ENCODE results near the gene NR5A1. TPM values are rescaled to one million over a fixed set of nuclear protein-coding genes. Genes with fewer than 3 reads are reported as not detected.

The NR5A1 gene
- total and polyA plus RNA-seq, 2 of the 13 experiments (the other 11 are each of a cell fraction or from before 2014, with no cell fraction given): 28.9 to 44.7 TPM

DNA sequence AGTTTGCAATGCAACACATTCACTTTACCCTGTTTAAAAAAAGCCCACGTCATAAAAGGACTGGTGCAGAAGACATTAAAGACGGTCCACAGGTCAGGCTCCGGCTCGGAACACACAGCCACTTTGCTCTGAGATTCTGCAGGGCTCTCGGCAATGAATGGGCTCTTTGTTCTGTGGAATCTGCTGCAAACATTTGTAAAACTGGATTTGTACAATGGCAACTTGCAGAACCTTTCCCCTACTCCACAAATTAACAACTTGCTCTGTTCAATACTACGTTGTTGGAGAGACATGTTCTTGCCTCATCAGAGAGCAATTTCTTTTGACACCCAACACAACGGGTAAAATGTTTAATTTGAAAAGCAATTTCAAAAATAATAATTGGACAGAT lies 13.0 kb upstream of the NR5A1 start (continued):
- TF ChIP-seq UBTF (CRISPR knock-in tag; IDR thresholded peaks at IDR 0.05) (no peak), MIXL1 (CRISPR knock-in tag; IDR thresholded peaks at IDR 0.05) (peak; percentile 70; the same call in 1 of the 2 replicates), KMT2A (CRISPR knock-in tag; IDR thresholded peaks at IDR 0.05) (peak; percentile 59; the same call in 1 of the 2 replicates), RNF2 (conservative IDR thresholded peaks at IDR 0.05; ENCODE audit: low read depth) (no peak), JDP2 (CRISPR knock-in tag; IDR thresholded peaks at IDR 0.05; ENCODE audit: borderline replicate concordance) (no peak), KLF11 (CRISPR knock-in tag; IDR thresholded peaks at IDR 0.05) (no peak), ZNF20 (CRISPR knock-in tag; IDR thresholded peaks at IDR 0.05) (no peak), CHD4 (IDR thresholded peaks at IDR 0.05; ENCODE audit: borderline replicate concordance, low read length) (no peak), ONECUT2 (CRISPR knock-in tag; IDR thresholded peaks at IDR 0.05) (no peak), HNF4A (CRISPR knock-in tag; IDR thresholded peaks at IDR 0.05) (peak; percentile 72), ZNF441 (CRISPR knock-in tag; IDR thresholded peaks at IDR 0.05; ENCODE audit: borderline replicate concordance) (0 out of 2 replicates have a peak, but pooled peaks have one; percentile 12), AHDC1 (CRISPR knock-in tag; IDR thresholded peaks at IDR 0.05; ENCODE audit: borderline replicate concordance) (peak; percentile 69; the same call in 1 of the 2 replicates), NRL (CRISPR knock-in tag; IDR thresholded peaks at IDR 0.05; ENCODE audit: borderline replicate concordance) (no peak), CREB1 (IDR thresholded peaks at IDR 0.05) (peak; percentile 76), CREB1 (CRISPR knock-in tag; IDR thresholded peaks at IDR 0.05) (peak; percentile 89), GATAD1 (CRISPR knock-in tag; IDR thresholded peaks at IDR 0.05) (peak; percentile 49; the same call in 1 of the 2 replicates), PPARG (CRISPR knock-in tag; conservative IDR thresholded peaks at IDR 0.05) (peak; percentile 99), YEATS4 (CRISPR knock-in tag; IDR thresholded peaks at IDR 0.05; ENCODE audit: borderline replicate concordance) (no peak), ZSCAN9 (CRISPR knock-in tag; IDR thresholded peaks at IDR 0.05; ENCODE audit: borderline replicate concordance) (0 out of 2 replicates have a peak, but pooled peaks have one; percentile 23), NFATC3 (CRISPR knock-in tag; IDR thresholded peaks at IDR 0.05) (no peak), CREM (IDR thresholded peaks at IDR 0.05) (peak; percentile 71), CREM (CRISPR knock-in tag; IDR thresholded peaks at IDR 0.05) (no peak), KDM3A (CRISPR knock-in tag; IDR thresholded peaks at IDR 0.05; ENCODE audit: low read depth) (no peak), REL (CRISPR knock-in tag; conservative IDR thresholded peaks at IDR 0.05) (no peak), ZNF124 (CRISPR knock-in tag; IDR thresholded peaks at IDR 0.05) (peak; percentile 32; the same call in 1 of the 2 replicates), RBAK (CRISPR knock-in tag; IDR thresholded peaks at IDR 0.05) (no peak), GATAD2A (CRISPR knock-in tag; IDR thresholded peaks at IDR 0.05) (peak; percentile 78)
